Peyer's patch (tissue), 4 donors: ENCODE data around the gene PADI2. TPM values are rescaled to one million over a fixed set of nuclear protein-coding genes. Genes with fewer than 3 reads are reported as not detected.

Experiments
- DNase-seq, 3 donors: peaks; one replicate each; pipeline ENCODE4 v3.0.0-alpha.2; 2017 to 2019
- H3K27ac ChIP-seq, 4 donors: fragments of 200-600 bp; sonication (generic); one replicate each; pipeline ENCODE4 v1.5.1; 2016 to 2019
- H3K27me3 ChIP-seq, 2 donors: fragments of 200-600 bp; sonication (generic); one replicate each; pipeline ENCODE4 v1.5.1; 2019
- H3K36me3 ChIP-seq, 3 donors: fragments of 200-600 bp; sonication (generic); one replicate each; pipeline ENCODE4 v1.5.1; 2016 to 2019
- H3K4me1 ChIP-seq, 4 donors: fragments of 200-600 bp; sonication (generic); one replicate each; pipeline ENCODE4 v1.5.1; 2016 to 2019
- H3K4me3 ChIP-seq, 4 donors: fragments of 200-600 bp; sonication (generic); 1 replicate in 3 of 4; 2 replicates in 1 of 4; pipeline ENCODE4 v1.5.1; 2016 to 2019; ENCODE audit warnings: mild to moderate bottlenecking in 1 of 4
- H3K9me3 ChIP-seq, 4 donors: fragments of 200-600 bp; sonication (generic); one replicate each; pipeline ENCODE4 v1.5.1; 2016 to 2019; ENCODE audit warnings: mild to moderate bottlenecking in 1 of 4
- POLR2A ChIP-seq, 2 donors: fragments of 450-650 bp; IDR thresholded peaks; one replicate each; pipeline ENCODE4 v1.5.1; 2017; ENCODE audit warnings: antibody characterized with exemption in 2 of 2, mild to moderate bottlenecking in 2 of 2, moderate library complexity in 2 of 2
- total RNA-seq, 4 donors: library from RNA; depleted of rRNA; stranded (reverse); fragments of >200 nt; gene quantifications; one replicate each; pipeline ENCODE4 v1.1.0, GENCODE V29; 2016
- TF ChIP-seq, protein P1 (sequence below), 6 experiments: fragments of 450-650 bp in 4 of 6; fragments of 200-600 bp in 2 of 6; sonication (generic) in 1 of 6; IDR thresholded peaks; one replicate each; pipeline ENCODE4 v1.5.1; 2017 to 2019; ENCODE audit warnings: antibody characterized with exemption in 6 of 6, mild to moderate bottlenecking in 3 of 6, moderate library complexity in 1 of 6

Gene PADI2
- total RNA-seq, 4 donors from 2014 or later: 29.7 to 191 (median 57.9) TPM

- no peak for TF ChIP-seq POLR2A (IDR thresholded peaks at IDR 0.05)
- TF ChIP-seq, protein P1, sequence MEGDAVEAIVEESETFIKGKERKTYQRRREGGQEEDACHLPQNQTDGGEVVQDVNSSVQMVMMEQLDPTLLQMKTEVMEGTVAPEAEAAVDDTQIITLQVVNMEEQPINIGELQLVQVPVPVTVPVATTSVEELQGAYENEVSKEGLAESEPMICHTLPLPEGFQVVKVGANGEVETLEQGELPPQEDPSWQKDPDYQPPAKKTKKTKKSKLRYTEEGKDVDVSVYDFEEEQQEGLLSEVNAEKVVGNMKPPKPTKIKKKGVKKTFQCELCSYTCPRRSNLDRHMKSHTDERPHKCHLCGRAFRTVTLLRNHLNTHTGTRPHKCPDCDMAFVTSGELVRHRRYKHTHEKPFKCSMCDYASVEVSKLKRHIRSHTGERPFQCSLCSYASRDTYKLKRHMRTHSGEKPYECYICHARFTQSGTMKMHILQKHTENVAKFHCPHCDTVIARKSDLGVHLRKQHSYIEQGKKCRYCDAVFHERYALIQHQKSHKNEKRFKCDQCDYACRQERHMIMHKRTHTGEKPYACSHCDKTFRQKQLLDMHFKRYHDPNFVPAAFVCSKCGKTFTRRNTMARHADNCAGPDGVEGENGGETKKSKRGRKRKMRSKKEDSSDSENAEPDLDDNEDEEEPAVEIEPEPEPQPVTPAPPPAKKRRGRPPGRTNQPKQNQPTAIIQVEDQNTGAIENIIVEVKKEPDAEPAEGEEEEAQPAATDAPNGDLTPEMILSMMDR (IDR thresholded peaks at IDR 0.05): no peak
- Histone ChIP-seq H3K27me3 (no peaks in the 10 kb centered on the region), H3K36me3 (peaks cover 0 to 46% (median 3%) of the 10 kb centered on the region in 3 donors), H3K27ac (no peak overlapping the region), H3K4me1 (no peaks in the 10 kb centered on the region), H3K9me3 (no peaks in the 10 kb centered on the region), H3K4me3 (no peak overlapping the region)
- DNase-seq: peak in 1 of 3 donors; percentile 10
Observed at GRCh38 chr1:17017435-17017834, 101.8 kb downstream of the PADI2 start.

Other genes with a start within 250 kb of the PADI2 start
- under 1 TPM; under 0.01 TPM for gene RNU1-2, start 223.5 kb downstream of the PADI2 start, total RNA-seq
- 100 to 1,000 TPM in 1 of 4 donors, 10 to 100 TPM in 3; 14.7 to 298 (median 45.1) TPM for gene CROCC, start 197.5 kb downstream of the PADI2 start, total RNA-seq
- 1 to 10 TPM in 3 of 4 donors, not detected in 1; 1.9 to 8.4 (median 2.1) TPM for gene MFAP2, start 138.8 kb downstream of the PADI2 start, total RNA-seq
- 10 to 100 TPM; 20.6 to 58.0 (median 44.5) TPM for gene ATP13A2, start 107.5 kb downstream of the PADI2 start, total RNA-seq
- gene SDHB, start 65.4 kb downstream of the PADI2 start, total RNA-seq: 100 to 1,000 TPM; 106 to 277 (median 175) TPM
- gene PADI1, start 85.7 kb upstream of the PADI2 start, total RNA-seq: not detected
- gene PADI3, start 129.6 kb upstream of the PADI2 start, total RNA-seq: not detected
- not detected for gene PADI4, start 188.7 kb upstream of the PADI2 start, total RNA-seq